ENCODE measurements around the gene NHSL2. TPM values are rescaled to one million over a fixed set of nuclear protein-coding genes. Genes with fewer than 3 reads are reported as not detected.

NHSL2 gene
- total RNA-seq, 1 experiment from 2014 or later, result 0.36 TPM

- Histone ChIP-seq H3K36me3 (ENCODE audit: control insufficient read depth, insufficient read depth, low read length) (no peaks in the 10 kb centered on the region), H3K27ac (ENCODE audit: low read length) (no peak overlapping the region), H3K4me3 (ENCODE audit: low read depth in 2 of 2, low read length in 2 of 2) (no peak overlapping the region), H3K4me1 (ENCODE audit: control insufficient read depth, insufficient read depth, low read length) (no peaks in the 10 kb centered on the region), H3K27me3 (ENCODE audit: control insufficient read depth, insufficient read depth, low read length) (no peaks in the 10 kb centered on the region), H3K9me3 (ENCODE audit: control insufficient read depth, insufficient read depth, low read depth, low read length) (no peaks in the 10 kb centered on the region)
- POLR2A ChIA-PET, result no interaction called here
- ATAC-seq (no peak), DNase-seq (ENCODE audit: low read depth, low spot score) (no peak)
- intact Hi-C loops (cut with micrococcal nuclease; ENCODE audit: unreplicated experiment) (no loop called here), in situ Hi-C loops (cut with HindIII; ENCODE audit: low pct_unique_long_range_greater_than_20kb, low sequenced_read_pairs) (no loop called here)
- no TSS peak for BruUV-seq (replicated peaks)
- CTCF ChIA-PET, result interaction anchor here (0.7 to 1.2 kb wide), 2 partner anchors 14 to 19 kb away, joined by 3 read pairs; no protein-coding TSS in a partner anchor
- no peak for TF ChIP-seq SIN3A (IDR thresholded peaks at IDR 0.05; ENCODE audit: borderline replicate concordance, insufficient read depth, low read depth, low read length)
Measured at GRCh38 chrX:71949844-71950445, 39.3 kb downstream of the NHSL2 start.

GRCh38 chrX:71953391-71953790, 42.7 kb downstream of the NHSL2 start:
- no TSS peak for BruUV-seq (replicated peaks)
- Histone ChIP-seq H3K27ac (ENCODE audit: low read length) (no peak overlapping the region), H3K9me3 (ENCODE audit: control insufficient read depth, insufficient read depth, low read depth, low read length) (no peaks in the 10 kb centered on the region), H3K27me3 (ENCODE audit: control insufficient read depth, insufficient read depth, low read length) (no peaks in the 10 kb centered on the region), H3K4me1 (ENCODE audit: control insufficient read depth, insufficient read depth, low read length) (no peaks in the 10 kb centered on the region), H3K4me3 (ENCODE audit: low read depth in 2 of 2, low read length in 2 of 2) (no peak overlapping the region), H3K36me3 (ENCODE audit: control insufficient read depth, insufficient read depth, low read length) (no peaks in the 10 kb centered on the region)
- POLR2A ChIA-PET, result no interaction called here
- TF ChIP-seq SIN3A (IDR thresholded peaks at IDR 0.05; ENCODE audit: borderline replicate concordance, insufficient read depth, low read depth, low read length) (no peak), POLR2AphosphoS5 (IDR thresholded peaks at IDR 0.05; ENCODE audit: low read depth, low read length) (no peak), TCF7L2 (IDR thresholded peaks at IDR 0.05; ENCODE audit: low read depth, low read length) (no peak)
- TF ChIP-seq, protein P1, sequence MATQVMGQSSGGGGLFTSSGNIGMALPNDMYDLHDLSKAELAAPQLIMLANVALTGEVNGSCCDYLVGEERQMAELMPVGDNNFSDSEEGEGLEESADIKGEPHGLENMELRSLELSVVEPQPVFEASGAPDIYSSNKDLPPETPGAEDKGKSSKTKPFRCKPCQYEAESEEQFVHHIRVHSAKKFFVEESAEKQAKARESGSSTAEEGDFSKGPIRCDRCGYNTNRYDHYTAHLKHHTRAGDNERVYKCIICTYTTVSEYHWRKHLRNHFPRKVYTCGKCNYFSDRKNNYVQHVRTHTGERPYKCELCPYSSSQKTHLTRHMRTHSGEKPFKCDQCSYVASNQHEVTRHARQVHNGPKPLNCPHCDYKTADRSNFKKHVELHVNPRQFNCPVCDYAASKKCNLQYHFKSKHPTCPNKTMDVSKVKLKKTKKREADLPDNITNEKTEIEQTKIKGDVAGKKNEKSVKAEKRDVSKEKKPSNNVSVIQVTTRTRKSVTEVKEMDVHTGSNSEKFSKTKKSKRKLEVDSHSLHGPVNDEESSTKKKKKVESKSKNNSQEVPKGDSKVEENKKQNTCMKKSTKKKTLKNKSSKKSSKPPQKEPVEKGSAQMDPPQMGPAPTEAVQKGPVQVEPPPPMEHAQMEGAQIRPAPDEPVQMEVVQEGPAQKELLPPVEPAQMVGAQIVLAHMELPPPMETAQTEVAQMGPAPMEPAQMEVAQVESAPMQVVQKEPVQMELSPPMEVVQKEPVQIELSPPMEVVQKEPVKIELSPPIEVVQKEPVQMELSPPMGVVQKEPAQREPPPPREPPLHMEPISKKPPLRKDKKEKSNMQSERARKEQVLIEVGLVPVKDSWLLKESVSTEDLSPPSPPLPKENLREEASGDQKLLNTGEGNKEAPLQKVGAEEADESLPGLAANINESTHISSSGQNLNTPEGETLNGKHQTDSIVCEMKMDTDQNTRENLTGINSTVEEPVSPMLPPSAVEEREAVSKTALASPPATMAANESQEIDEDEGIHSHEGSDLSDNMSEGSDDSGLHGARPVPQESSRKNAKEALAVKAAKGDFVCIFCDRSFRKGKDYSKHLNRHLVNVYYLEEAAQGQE (IDR thresholded peaks at IDR 0.05; ENCODE audit: insufficient read depth in 1 of 2, low read depth in 2 of 2, low read length in 1 of 2), result no peak
- TF ChIP-seq, protein P2, sequence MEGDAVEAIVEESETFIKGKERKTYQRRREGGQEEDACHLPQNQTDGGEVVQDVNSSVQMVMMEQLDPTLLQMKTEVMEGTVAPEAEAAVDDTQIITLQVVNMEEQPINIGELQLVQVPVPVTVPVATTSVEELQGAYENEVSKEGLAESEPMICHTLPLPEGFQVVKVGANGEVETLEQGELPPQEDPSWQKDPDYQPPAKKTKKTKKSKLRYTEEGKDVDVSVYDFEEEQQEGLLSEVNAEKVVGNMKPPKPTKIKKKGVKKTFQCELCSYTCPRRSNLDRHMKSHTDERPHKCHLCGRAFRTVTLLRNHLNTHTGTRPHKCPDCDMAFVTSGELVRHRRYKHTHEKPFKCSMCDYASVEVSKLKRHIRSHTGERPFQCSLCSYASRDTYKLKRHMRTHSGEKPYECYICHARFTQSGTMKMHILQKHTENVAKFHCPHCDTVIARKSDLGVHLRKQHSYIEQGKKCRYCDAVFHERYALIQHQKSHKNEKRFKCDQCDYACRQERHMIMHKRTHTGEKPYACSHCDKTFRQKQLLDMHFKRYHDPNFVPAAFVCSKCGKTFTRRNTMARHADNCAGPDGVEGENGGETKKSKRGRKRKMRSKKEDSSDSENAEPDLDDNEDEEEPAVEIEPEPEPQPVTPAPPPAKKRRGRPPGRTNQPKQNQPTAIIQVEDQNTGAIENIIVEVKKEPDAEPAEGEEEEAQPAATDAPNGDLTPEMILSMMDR (IDR thresholded peaks at IDR 0.05), result no peak
- DNase-seq (ENCODE audit: low read depth, low spot score) (no peak), ATAC-seq (no peak)
- intact Hi-C loops (cut with micrococcal nuclease; ENCODE audit: unreplicated experiment), result no loop called here
- in situ Hi-C loops (cut with HindIII; ENCODE audit: low pct_unique_long_range_greater_than_20kb, low sequenced_read_pairs), result no loop called here
- CTCF ChIA-PET, result no interaction called here

GRCh38 chrX:71953946-71954345, 43.3 kb downstream of the NHSL2 start:
- ATAC-seq (no peak), DNase-seq (ENCODE audit: low read depth, low spot score) (no peak)
- no peak overlapping the region for H3K27ac ChIP-seq (ENCODE audit: low read length)
- H3K4me3 ChIP-seq (ENCODE audit: low read depth in 2 of 2, low read length in 2 of 2), result no peak overlapping the region
- H3K4me1 ChIP-seq (ENCODE audit: control insufficient read depth, insufficient read depth, low read length), result no peaks in the 10 kb centered on the region
- no TSS peak for BruUV-seq (replicated peaks)
- in situ Hi-C loops (cut with HindIII; ENCODE audit: low pct_unique_long_range_greater_than_20kb, low sequenced_read_pairs) (no loop called here), intact Hi-C loops (cut with micrococcal nuclease; ENCODE audit: unreplicated experiment) (no loop called here)
- ChIA-PET CTCF (no interaction called here), POLR2A (interaction anchor here (0.6 kb wide), 1 partner anchor 1948 kb away, joined by 7 read pairs; no protein-coding TSS in a partner anchor)
- no peaks in the 10 kb centered on the region for H3K36me3 ChIP-seq (ENCODE audit: control insufficient read depth, insufficient read depth, low read length)
- no peaks in the 10 kb centered on the region for H3K27me3 ChIP-seq (ENCODE audit: control insufficient read depth, insufficient read depth, low read length)
- no peaks in the 10 kb centered on the region for H3K9me3 ChIP-seq (ENCODE audit: control insufficient read depth, insufficient read depth, low read depth, low read length)
- TF ChIP-seq POLR2AphosphoS5 (IDR thresholded peaks at IDR 0.05; ENCODE audit: low read depth, low read length) (no peak), TCF7L2 (IDR thresholded peaks at IDR 0.05; ENCODE audit: low read depth, low read length) (no peak), SIN3A (IDR thresholded peaks at IDR 0.05; ENCODE audit: borderline replicate concordance, insufficient read depth, low read depth, low read length) (no peak)
- TF ChIP-seq, protein P1 (IDR thresholded peaks at IDR 0.05; ENCODE audit: insufficient read depth in 1 of 2, low read depth in 2 of 2, low read length in 1 of 2), result no peak
- TF ChIP-seq, protein P2 (IDR thresholded peaks at IDR 0.05), result no peak

Measured in Panc1 (cell line).